Heart right ventricle (tissue), 16 donors: Measurements from ENCODE around the gene HSPA13. TPM values are rescaled to one million over a fixed set of nuclear protein-coding genes. Genes with fewer than 3 reads are reported as not detected.

ENCODE experiments used
- ATAC-seq, 8 donors: fragments of 200-7000 bp; cut with Tn5 transposase; one replicate each; pipeline ENCODE4 v1.9.1; 2020; ENCODE audit warnings: mild to moderate bottlenecking in 8 of 8, moderate library complexity in 8 of 8, moderate number of reproducible peaks in 1 of 8
- DNase-seq, 2 donors: peaks; one replicate each; pipeline ENCODE4 v3.0.0-alpha.2; 2020
- H3K27ac ChIP-seq, 10 donors: fragments of 200-600 bp; sonication (generic) in 2 of 10; one replicate each; pipeline versions ENCODE4 v1.5.0 to v1.8.0; 2020 to 2022; ENCODE audit warnings: mild to moderate bottlenecking in 3 of 10
- H3K27me3 ChIP-seq, 7 donors: fragments of 200-600 bp; one replicate each; pipeline ENCODE4 v1.8.0; 2021 to 2022; ENCODE audit warnings: mild to moderate bottlenecking in 2 of 7
- H3K36me3 ChIP-seq, 9 donors: fragments of 200-600 bp; sonication (generic) in 1 of 9; one replicate each; pipeline versions ENCODE4 v1.5.0 to v1.8.0; 2020 to 2022; ENCODE audit warnings: mild to moderate bottlenecking in 2 of 9
- H3K4me1 ChIP-seq, 9 donors: fragments of 200-600 bp; sonication (generic) in 1 of 9; one replicate each; pipeline versions ENCODE4 v1.5.0 to v1.8.0; 2020 to 2022; ENCODE audit warnings: mild to moderate bottlenecking in 4 of 9
- H3K4me3 ChIP-seq, 10 donors: fragments of 200-600 bp; sonication (generic) in 2 of 10; one replicate each; pipeline versions ENCODE4 v1.5.0 to v1.8.0; 2020 to 2022; ENCODE audit warnings: mild to moderate bottlenecking in 7 of 10, moderate library complexity in 2 of 10
- H3K9me3 ChIP-seq, 11 donors: fragments of 200-600 bp in 10 of 11; sonication (generic) in 2 of 11; one replicate each; pipeline versions ENCODE4 v1.5.0 to v1.8.0; 2013 to 2022; ENCODE audit warnings: mild to moderate bottlenecking in 2 of 11, control low read depth in 1 of 11, moderate library complexity in 1 of 11
- WGBS, 2 donors: extraction: QIAGEN DNeasy Blood & Tissue Kit; methylation state at CpG; one replicate each; pipeline ENCODE4 v1.1.7; 2013; ENCODE audit warnings: inconsistent platforms in 1 of 2; 5-methylcytosine and 5-hydroxymethylcytosine counted together
- intact Hi-C, 10 donors: fragments of 100-400 bp; cut with DNase I; formaldehyde crosslinking; loops; one replicate each; pipeline versions ENCODE4 v1.11.1 to v1.14.2; 2022
- long read RNA-seq, 3 donors: library from polyadenylated mRNA; unstranded; transcript quantifications; one replicate each; pipeline ENCODE4 v2.0.0, GENCODE V29; 2020 to 2021
- polyA plus RNA-seq, 2 donors: library from polyadenylated mRNA; stranded (reverse); fragments of 200-250 nt; gene quantifications; one replicate each; pipeline ENCODE4 v1.2.3, GENCODE V29; 2013
- total RNA-seq, 10 donors: library from RNA; stranded (reverse); fragmentation: NEBNext Ultra II Directional in 3 of 10; extraction: Animal tissue kit (Norgen Biotek cat#: 25700) in 3 of 10; gene quantifications; one replicate each; pipeline versions ENCODE4 v1.2.1 to v1.2.4, GENCODE V29; 2021 to 2023
- TF ChIP-seq, protein P1 (sequence below), 9 donors: fragments of 200-600 bp; sonication (generic) in 2 of 9; IDR thresholded peaks; one replicate each; pipeline versions ENCODE4 v1.5.0 to v1.8.0; 2021 to 2022; ENCODE audit warnings: antibody characterized with exemption in 9 of 9, mild to moderate bottlenecking in 5 of 9, moderate library complexity in 1 of 9
- donor health status: Arrhythmogenic right ventricular cardiomyopathy.
- donor health status: ischemic (EF 13 %, LVEDD 7.1; RV severe dilation, severe dysfunction).
- donor health status: healthy with polysubstance abuse.
- donor health status: DM: no; HTN: yes; CAD: no.
- donor health status: DM: no; HTN: no; CAD: no.
- donor health status: ischemic (EF 25% LVEDD 6.9; RV normal size, moderate dysfunction).
- donor health status: ischemic (EF 25% LVEDD 5.7; RV mildly dilated, moderate dysfunction).
- donor health status: healthy.
- donor health status: DM: yes; HTN: yes; CAD: no.
- donor health status: Ischemic cardiomyopathy.
- donor health status: ischemic (EF 35%, LVEDD 5.7; RV mildly dilated, moderate dysfunction).
- donor health status: nonischemic (EF 11% LVEDD 7.7; RV severe dilation, severe dysfunction).
- donor health status: DM: yes; HTN: yes; CAD: no.
- donor health status: PGD.
- donor health status: ischemic (EF 29% LVEDD 5.4; RV normal size, mild dysfunction).
- donor health status: nonischemic (EF 23%, LVEDD 6.1; RV moderate dilation, normal function).

HSPA13 gene, protein sequence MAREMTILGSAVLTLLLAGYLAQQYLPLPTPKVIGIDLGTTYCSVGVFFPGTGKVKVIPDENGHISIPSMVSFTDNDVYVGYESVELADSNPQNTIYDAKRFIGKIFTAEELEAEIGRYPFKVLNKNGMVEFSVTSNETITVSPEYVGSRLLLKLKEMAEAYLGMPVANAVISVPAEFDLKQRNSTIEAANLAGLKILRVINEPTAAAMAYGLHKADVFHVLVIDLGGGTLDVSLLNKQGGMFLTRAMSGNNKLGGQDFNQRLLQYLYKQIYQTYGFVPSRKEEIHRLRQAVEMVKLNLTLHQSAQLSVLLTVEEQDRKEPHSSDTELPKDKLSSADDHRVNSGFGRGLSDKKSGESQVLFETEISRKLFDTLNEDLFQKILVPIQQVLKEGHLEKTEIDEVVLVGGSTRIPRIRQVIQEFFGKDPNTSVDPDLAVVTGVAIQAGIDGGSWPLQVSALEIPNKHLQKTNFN
- total RNA-seq (10 to 100 TPM; 10.6 to 24.0 (median 15.9) TPM), polyA plus RNA-seq (10 to 100 TPM in 1 of 2 donors, 1 to 10 TPM in 1; 3.3 to 11.8 TPM)
- long read RNA-seq, donor 1, transcript HSPA13-201 (5 exons, 3,986 nt), result major isoform, 12 of 15 reads
- long read RNA-seq, donor 1, partial matches to known transcripts, result 0 of 15 reads
- long read RNA-seq, donor 1, other reads (novel, unspliced or antisense), result 3 of 15 reads
- long read RNA-seq, donor 2, transcript HSPA13-201 (5 exons, 3,986 nt), result major isoform, 21 of 24 reads
- long read RNA-seq, donor 2, partial matches to known transcripts, result 3 of 24 reads
- long read RNA-seq, donor 2, other reads (novel, unspliced or antisense), result 0 of 24 reads
- long read RNA-seq, donor 3, transcript HSPA13-201 (5 exons, 3,986 nt), result major isoform, 37 of 43 reads
- long read RNA-seq, donor 3, partial matches to known transcripts, result 1 of 43 reads
- long read RNA-seq, donor 3, other reads (novel, unspliced or antisense), result 5 of 43 reads

DNA sequence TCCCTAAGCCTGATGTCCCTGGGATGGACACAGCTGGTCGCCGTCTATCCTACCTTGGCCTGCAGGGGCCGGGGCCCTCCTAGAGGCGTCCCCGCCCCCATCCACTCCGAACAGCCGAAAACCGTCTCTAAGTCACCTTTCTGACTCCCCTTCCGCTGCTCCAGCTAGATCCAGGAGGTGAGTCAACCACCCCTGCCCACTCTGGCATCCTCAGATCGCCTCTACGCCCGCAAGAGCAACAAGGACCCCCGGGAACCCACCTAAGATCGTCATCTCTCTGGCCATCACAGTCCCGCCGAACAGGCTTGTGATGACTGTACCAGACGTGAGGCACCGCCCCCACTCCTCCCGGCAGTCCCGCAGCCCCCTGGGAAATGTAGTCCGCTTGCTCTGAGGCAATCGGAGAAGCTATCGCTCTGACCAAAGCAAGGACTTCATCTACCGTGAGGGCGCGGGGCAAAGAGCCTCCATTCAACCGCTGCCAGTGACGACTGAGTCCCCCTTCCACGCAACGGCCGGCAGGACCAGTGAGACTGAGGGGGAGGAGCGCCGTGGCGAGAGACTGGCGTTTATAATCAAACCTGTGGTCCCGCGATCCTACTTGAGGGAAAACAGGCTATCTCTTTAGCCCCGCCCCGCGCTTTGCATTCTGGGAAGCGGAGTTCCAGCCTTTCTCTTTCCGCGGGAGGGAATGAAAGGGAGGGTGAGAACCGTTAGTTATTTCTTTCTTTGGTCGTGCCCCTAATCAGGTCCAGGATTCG lies at the start of gene HSPA13:
Gene HSPA13 (minus strand): TSS at position 312 of the 761 bp plus-strand sequence. CDS start 27 bp downstream, at position 285.
- Histone ChIP-seq H3K27me3 (no peaks in the 10 kb centered on the region), H3K9me3 (no peaks in the 10 kb centered on the region), H3K4me3 (peak within 1 kb of the TSS; percentile 47 to 92 (median 80)), H3K27ac (peak within 1 kb of the TSS; percentile 5 to 94 (median 90)), H3K36me3 (peaks cover 0 to 21% (median 2%) of the 10 kb centered on the region in 9 donors), H3K4me1 (peaks cover 0 to 38% (median 27%) of the 10 kb centered on the region in 9 donors)
- TF ChIP-seq, protein P1, sequence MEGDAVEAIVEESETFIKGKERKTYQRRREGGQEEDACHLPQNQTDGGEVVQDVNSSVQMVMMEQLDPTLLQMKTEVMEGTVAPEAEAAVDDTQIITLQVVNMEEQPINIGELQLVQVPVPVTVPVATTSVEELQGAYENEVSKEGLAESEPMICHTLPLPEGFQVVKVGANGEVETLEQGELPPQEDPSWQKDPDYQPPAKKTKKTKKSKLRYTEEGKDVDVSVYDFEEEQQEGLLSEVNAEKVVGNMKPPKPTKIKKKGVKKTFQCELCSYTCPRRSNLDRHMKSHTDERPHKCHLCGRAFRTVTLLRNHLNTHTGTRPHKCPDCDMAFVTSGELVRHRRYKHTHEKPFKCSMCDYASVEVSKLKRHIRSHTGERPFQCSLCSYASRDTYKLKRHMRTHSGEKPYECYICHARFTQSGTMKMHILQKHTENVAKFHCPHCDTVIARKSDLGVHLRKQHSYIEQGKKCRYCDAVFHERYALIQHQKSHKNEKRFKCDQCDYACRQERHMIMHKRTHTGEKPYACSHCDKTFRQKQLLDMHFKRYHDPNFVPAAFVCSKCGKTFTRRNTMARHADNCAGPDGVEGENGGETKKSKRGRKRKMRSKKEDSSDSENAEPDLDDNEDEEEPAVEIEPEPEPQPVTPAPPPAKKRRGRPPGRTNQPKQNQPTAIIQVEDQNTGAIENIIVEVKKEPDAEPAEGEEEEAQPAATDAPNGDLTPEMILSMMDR (IDR thresholded peaks at IDR 0.05), result no peak
- WGBS, 2 donors, result 1% methylated on average over 46 of the region's 46 CpGs
- peak; percentile 99 to 100 (median 100) for ATAC-seq
- intact Hi-C loops, result loop anchor here in 3 of 10 donors (10.0 kb wide), 2 partner anchors 682 to 1342 kb away; partner anchors contain the start of genes USP25 (in 2 of the 3) and NRIP1 (in 1 of the 3)
- peak; percentile 99 to 100 for DNase-seq

DNA sequence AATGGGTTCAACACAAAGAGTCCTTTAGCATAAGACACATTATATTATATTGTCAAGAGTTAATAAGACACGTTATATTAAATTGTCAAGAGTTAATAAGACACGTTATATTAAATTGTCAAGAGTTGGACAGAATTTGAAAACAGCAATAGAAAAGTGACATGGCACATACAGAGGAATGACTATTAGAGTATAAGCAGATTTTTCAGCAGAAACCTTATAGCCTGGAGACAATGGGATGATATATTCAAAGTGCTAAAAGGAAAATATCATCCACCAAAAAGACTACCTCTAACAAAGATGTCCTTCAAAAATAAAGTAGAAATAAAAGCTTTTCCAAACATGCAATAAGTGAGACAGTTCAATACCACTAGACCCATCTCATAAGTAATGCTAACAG lies 36.0 kb upstream of the HSPA13 start:
- DNase-seq, result no peak
- TF ChIP-seq, protein P1 (IDR thresholded peaks at IDR 0.05), result no peak
- H3K4me3 ChIP-seq, result no peak overlapping the region
- ATAC-seq, result no peak
- 82 to 87% methylated on average over 2 of the region's 2 CpGs for WGBS, 2 donors
- H3K27me3 ChIP-seq, result no peaks in the 10 kb centered on the region
- no peak overlapping the region for H3K27ac ChIP-seq
- no peaks in the 10 kb centered on the region for H3K4me1 ChIP-seq
- no peaks in the 10 kb centered on the region for H3K36me3 ChIP-seq
- intact Hi-C loops, result no loop called here
- peaks cover 0 to 56% (median 23%) of the 10 kb centered on the region in 11 donors for H3K9me3 ChIP-seq

DNA sequence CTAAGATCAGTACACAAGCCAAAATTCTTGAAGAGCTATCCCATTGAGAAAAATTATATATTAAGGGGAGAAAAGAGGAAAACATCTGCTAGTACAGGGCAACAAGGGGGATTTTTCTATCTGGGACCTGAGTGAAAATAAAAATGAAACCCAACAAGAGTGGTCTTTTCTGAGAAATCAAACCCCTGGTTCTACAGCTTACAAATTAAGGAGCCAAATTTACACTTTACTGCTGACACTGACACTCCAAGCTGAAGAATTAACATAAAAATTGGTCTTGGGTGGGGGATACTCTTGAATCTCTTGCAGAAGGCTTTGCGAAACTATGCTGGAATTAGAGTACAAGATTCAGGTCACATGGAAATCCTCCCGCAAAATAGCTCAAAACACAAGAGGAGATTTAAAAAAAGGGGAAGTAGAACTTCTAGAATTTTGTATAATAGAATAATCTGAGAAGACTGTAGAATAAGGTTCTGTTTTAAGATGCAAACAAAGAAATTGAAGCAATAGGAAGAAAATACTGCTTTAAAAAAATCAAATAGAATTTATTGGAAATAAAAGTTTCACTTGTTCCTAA lies 32.1 kb upstream of the HSPA13 start:
- peaks cover 0 to 31% (median 23%) of the 10 kb centered on the region in 11 donors for H3K9me3 ChIP-seq
- DNase-seq, result no peak
- no peak overlapping the region for H3K4me3 ChIP-seq
- no peak overlapping the region for H3K27ac ChIP-seq
- intact Hi-C loops, result no loop called here
- TF ChIP-seq, protein P1 (IDR thresholded peaks at IDR 0.05), result no peak
- 81 to 89% methylated on average over 2 of the region's 2 CpGs for WGBS, 2 donors
- ATAC-seq, result no peak
- no peaks in the 10 kb centered on the region for H3K36me3 ChIP-seq
- H3K27me3 ChIP-seq, result no peaks in the 10 kb centered on the region
- no peaks in the 10 kb centered on the region for H3K4me1 ChIP-seq
